Hepatocyte (in vitro differentiated cells): ENCODE measurements around the gene ULK4. TPM values are rescaled to one million over a fixed set of nuclear protein-coding genes. Genes with fewer than 3 reads are reported as not detected.
A peak's percentile ranks its signal among the peaks of the same experiment; 100 is the strongest.

Source experiments
- DNase-seq: peaks from one replicate; pipeline ENCODE4 v3.0.0-alpha.2; 2016; ENCODE audit warnings: low spot score
- H2AFZ ChIP-seq: fragments of 200-600 bp; sonication (generic); 2 replicates; pipeline ENCODE4 v1.6.0; 2016; ENCODE audit warnings: antibody characterized with exemption, mild to moderate bottlenecking
- H3K27ac ChIP-seq: fragments of 200-600 bp; sonication (generic); 2 replicates; pipeline ENCODE4 v1.5.1; 2016; ENCODE audit warnings: mild to moderate bottlenecking
- H3K27me3 ChIP-seq: fragments of 200-600 bp; sonication (generic); 2 replicates; pipeline ENCODE4 v1.6.1; 2016
- H3K36me3 ChIP-seq: fragments of 200-600 bp; sonication (generic); replicated peaks from 2 replicates; pipeline ENCODE4 v1.5.1; 2016; ENCODE audit warnings: low read depth; ENCODE audit not compliant: insufficient read depth
- H3K4me1 ChIP-seq: fragments of 200-600 bp; sonication (generic); 2 replicates; pipeline ENCODE4 v1.5.1; 2016; ENCODE audit warnings: mild to moderate bottlenecking, moderate library complexity; ENCODE audit not compliant: insufficient read depth
- H3K4me2 ChIP-seq: fragments of 200-600 bp; sonication (generic); 2 replicates; pipeline ENCODE4 v1.6.0; 2016
- H3K4me3 ChIP-seq: fragments of 200-600 bp; sonication (generic); 2 replicates; pipeline ENCODE4 v1.5.1; 2016; ENCODE audit warnings: mild to moderate bottlenecking
- H3K79me2 ChIP-seq: fragments of 200-600 bp; sonication (generic); 2 replicates; pipeline ENCODE4 v1.6.0; 2017; ENCODE audit warnings: mild to moderate bottlenecking
- H3K9me2 ChIP-seq: fragments of 200-600 bp; sonication (generic); replicated peaks from 2 replicates; pipeline ENCODE4 v1.6.0; 2017; ENCODE audit warnings: mild to moderate bottlenecking; ENCODE audit not compliant: insufficient read depth
- H3K9me3 ChIP-seq: fragments of 200-600 bp; sonication (generic); 2 replicates; pipeline ENCODE4 v1.5.1; 2016; ENCODE audit warnings: low read depth, mild to moderate bottlenecking
- H4K20me1 ChIP-seq: fragments of 200-600 bp; sonication (generic); 2 replicates; pipeline ENCODE4 v1.6.0; 2016; ENCODE audit warnings: mild to moderate bottlenecking; ENCODE audit not compliant: insufficient read depth, poor library complexity, severe bottlenecking
- CTCF ChIP-seq: fragments of 200-600 bp; sonication (generic); IDR thresholded peaks from 2 replicates; pipeline ENCODE4 v1.5.1; 2016; ENCODE audit warnings: antibody characterized with exemption, mild to moderate bottlenecking; ENCODE audit not compliant: poor library complexity
- EZH2 ChIP-seq: fragments of 200-600 bp; sonication (generic); IDR thresholded peaks from 2 replicates; pipeline ENCODE4 v1.6.1; 2016; ENCODE audit warnings: antibody characterized with exemption, mild to moderate bottlenecking, borderline replicate concordance
- EZH2phosphoT487 ChIP-seq: fragments of 200-600 bp; sonication (generic); IDR thresholded peaks from one replicate; pipeline ENCODE4 v1.6.1; 2018; ENCODE audit warnings: antibody characterized with exemption, mild to moderate bottlenecking, low read depth, moderate library complexity; ENCODE audit not compliant: unreplicated experiment, severe bottlenecking
- WGBS: methylation state at CpG from one replicate; pipeline ENCODE4 v1.1.6; 2016; ENCODE audit warnings: low lambda C conversion rate; ENCODE audit errors: missing lambda C conversion rate; 5-methylcytosine and 5-hydroxymethylcytosine counted together
- polyA plus RNA-seq: library from polyadenylated mRNA; unstranded; fragments of >200 nt; fragmentation: Nextera tagmentation; extraction: Ambion mirVana; gene quantifications from 2 replicates; pipeline ENCODE4 v1.2.1, GENCODE V29; 2016
- total RNA-seq: library from RNA; depleted of rRNA; stranded (reverse); fragments of >200 nt; gene quantifications from 2 replicates; pipeline ENCODE4 v1.2.3, GENCODE V29; 2014

The ULK4 gene
- total and polyA plus RNA-seq, 2 experiments from 2014 or later = 3.8 to 9.1 TPM

DNA sequence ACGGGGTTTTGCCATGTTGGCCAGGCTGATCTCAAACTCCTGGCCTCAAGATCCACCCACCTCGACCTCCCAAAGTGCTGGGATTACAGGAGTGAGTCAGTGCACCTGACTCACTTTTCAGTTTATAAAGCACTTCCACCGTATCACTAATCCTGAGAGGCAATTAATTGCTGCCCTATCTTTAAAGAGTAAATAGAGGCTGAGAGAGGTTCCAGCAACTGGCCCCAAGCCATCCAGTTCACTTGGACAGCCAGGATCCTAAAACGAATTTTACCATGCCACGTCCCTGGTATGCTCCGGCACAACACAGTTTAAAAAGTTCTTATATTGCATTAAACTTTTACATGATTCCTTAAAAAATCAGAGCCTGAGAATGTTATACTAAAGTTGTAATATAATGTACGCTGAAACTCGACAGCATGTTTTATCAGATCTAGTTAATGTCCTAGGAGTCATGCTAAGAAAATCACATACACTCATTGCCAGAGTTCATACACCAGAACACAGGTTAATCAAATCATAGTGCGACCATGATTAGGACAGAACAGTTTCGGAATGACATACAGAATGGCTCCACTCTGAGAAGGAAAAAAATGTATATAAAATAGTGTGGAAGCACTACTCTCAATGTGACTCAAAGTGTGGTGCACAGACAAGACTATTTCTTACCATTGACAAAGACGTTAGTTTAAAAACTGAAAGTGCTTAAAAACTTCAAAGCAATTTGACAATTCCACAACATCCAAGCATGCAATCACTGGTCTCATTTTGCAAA is 125.4 kb downstream of the ULK4 start:
- no peak overlapping the region for H3K4me3 ChIP-seq
- H3K4me2 ChIP-seq = no peak overlapping the region
- TF ChIP-seq CTCF (no peak), EZH2 (no peak), EZH2phosphoT487 (no peak)
- H3K27me3 ChIP-seq = no peaks in the 10 kb centered on the region
- H3K9me2 ChIP-seq = no peaks in the 10 kb centered on the region
- H4K20me1 ChIP-seq = no peaks in the 10 kb centered on the region
- no peaks in the 10 kb centered on the region for H3K79me2 ChIP-seq
- H2AFZ ChIP-seq = no peak overlapping the region
- WGBS = 58% methylated on average over 11 of the region's 11 CpGs
- no peaks in the 10 kb centered on the region for H3K36me3 ChIP-seq
- no peaks in the 10 kb centered on the region for H3K9me3 ChIP-seq
- no peaks in the 10 kb centered on the region for H3K4me1 ChIP-seq
- no peak overlapping the region for H3K27ac ChIP-seq
- DNase-seq = peak; percentile 15

- 82% methylated on average over 3 of the region's 3 CpGs for WGBS
- no peak overlapping the region for H3K4me3 ChIP-seq
- H3K9me3 ChIP-seq = no peaks in the 10 kb centered on the region
- no peak overlapping the region for H3K27ac ChIP-seq
- H3K4me1 ChIP-seq = no peaks in the 10 kb centered on the region
- H3K79me2 ChIP-seq = no peaks in the 10 kb centered on the region
- H3K9me2 ChIP-seq = no peaks in the 10 kb centered on the region
- H2AFZ ChIP-seq = no peak overlapping the region
- no peaks in the 10 kb centered on the region for H3K36me3 ChIP-seq
- TF ChIP-seq EZH2phosphoT487 (no peak), CTCF (no peak)
- no peak overlapping the region for H3K4me2 ChIP-seq
- no peaks in the 10 kb centered on the region for H4K20me1 ChIP-seq
- H3K27me3 ChIP-seq = no peaks in the 10 kb centered on the region
- no peak for DNase-seq
Observed at GRCh38 chr3:41833628-41834027, 128.3 kb downstream of the ULK4 start.

GRCh38 chr3:41819236-41819635 is 142.7 kb downstream of the ULK4 start:
- WGBS = 71% methylated on average over 3 of the region's 3 CpGs
- TF ChIP-seq CTCF = no peak
- no peak for TF ChIP-seq EZH2
- TF ChIP-seq EZH2phosphoT487 = no peak
- H2AFZ ChIP-seq = no peak overlapping the region

More at GRCh38 chr3:41819236-41819635, 142.7 kb downstream of the ULK4 start:
- no peak overlapping the region for H3K27ac ChIP-seq
- no peaks in the 10 kb centered on the region for H3K36me3 ChIP-seq
- no peak for DNase-seq
- no peak overlapping the region for H3K4me3 ChIP-seq
- H3K4me1 ChIP-seq = no peaks in the 10 kb centered on the region
- H4K20me1 ChIP-seq = no peaks in the 10 kb centered on the region
- no peaks in the 10 kb centered on the region for H3K9me2 ChIP-seq
- no peaks in the 10 kb centered on the region for H3K9me3 ChIP-seq
- no peak overlapping the region for H3K4me2 ChIP-seq
- no peaks in the 10 kb centered on the region for H3K79me2 ChIP-seq
- H3K27me3 ChIP-seq = no peaks in the 10 kb centered on the region
